NCI-H2227 (cell line): ENCODE data around the gene WWC1.
"Not testable (repeated sequence)": the region's sequence is repeated elsewhere in the genome, so short reads cannot be mapped to it uniquely, and the experiment has no call there.

Source experiments
- DNase-seq: peaks from one replicate; lab custom pipeline; 2025; ENCODE audit not compliant: unreplicated experiment; lab: John Stamatoyannopoulos, UW

The WWC1 gene

DNA sequence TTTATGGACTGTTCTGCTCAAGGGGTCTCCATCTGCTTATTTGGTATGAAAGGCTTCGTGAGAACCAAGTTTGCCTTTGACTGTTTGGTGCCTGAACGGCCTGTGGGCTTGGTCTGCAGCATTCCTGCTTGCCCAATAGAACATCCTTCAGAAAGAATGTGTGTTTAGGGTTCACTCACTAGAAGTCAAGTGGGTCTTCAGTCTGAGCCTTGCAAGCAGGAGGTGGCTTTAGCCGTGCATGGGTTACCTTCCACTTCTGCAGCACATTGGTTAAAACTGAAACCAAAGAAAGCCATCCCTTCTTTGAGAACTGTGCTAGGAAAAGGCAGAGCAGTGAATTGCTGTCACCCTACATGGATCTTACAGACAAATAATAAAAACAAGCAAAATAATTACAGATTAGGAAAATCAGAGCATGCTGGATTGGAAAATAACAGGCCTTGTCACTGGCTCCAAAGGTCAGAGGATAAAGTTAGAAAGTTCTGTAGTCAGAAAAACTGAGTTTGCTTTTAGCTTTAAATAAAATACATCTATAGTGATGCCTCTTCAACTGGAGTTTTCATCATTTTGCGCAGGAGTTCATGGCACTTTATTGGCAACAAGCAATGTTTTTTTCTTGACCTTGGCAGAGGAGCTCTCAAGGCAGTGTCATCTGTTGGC, 16.6 kb downstream of the WWC1 start:
- DNase-seq: no peak

- DNase-seq: no peak
Measured at GRCh38 chr5:168308976-168309598, 17.6 kb downstream of the WWC1 start.

DNA sequence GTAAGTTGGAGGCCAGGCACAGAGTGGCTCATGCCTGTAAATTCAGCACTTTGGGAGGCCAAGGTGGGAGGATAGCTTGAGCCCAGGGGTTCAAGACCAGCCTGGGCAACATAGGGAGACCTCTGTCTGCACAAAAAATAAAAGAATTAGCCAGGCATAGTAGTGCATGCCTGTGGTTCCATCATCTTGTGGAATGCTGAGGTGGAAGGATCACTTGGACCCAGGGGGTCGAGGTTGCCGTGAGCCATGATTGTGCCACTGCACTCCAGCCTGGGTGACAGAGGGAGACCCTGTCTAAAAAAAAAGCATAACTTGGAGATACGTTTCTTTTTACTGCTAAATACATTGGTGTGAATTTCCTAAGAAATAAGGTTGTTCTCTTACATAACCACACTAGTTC, 19.1 kb downstream of the WWC1 start:
- not testable (repeated sequence) for DNase-seq

- DNase-seq: no peak
Measured at GRCh38 chr5:168311061-168311566, 19.7 kb downstream of the WWC1 start.

GRCh38 chr5:168312606-168313295, 21.3 kb downstream of the WWC1 start:
- no peak for DNase-seq

GRCh38 chr5:168313596-168314204, 22.3 kb downstream of the WWC1 start:
- no peak for DNase-seq

GRCh38 chr5:168314735-168315411, 23.4 kb downstream of the WWC1 start:
- DNase-seq: no peak

- DNase-seq: no peak
Measured at GRCh38 chr5:168315416-168316138, 24.1 kb downstream of the WWC1 start.

GRCh38 chr5:168316139-168316578, 24.7 kb downstream of the WWC1 start:
- DNase-seq: no peak

DNA sequence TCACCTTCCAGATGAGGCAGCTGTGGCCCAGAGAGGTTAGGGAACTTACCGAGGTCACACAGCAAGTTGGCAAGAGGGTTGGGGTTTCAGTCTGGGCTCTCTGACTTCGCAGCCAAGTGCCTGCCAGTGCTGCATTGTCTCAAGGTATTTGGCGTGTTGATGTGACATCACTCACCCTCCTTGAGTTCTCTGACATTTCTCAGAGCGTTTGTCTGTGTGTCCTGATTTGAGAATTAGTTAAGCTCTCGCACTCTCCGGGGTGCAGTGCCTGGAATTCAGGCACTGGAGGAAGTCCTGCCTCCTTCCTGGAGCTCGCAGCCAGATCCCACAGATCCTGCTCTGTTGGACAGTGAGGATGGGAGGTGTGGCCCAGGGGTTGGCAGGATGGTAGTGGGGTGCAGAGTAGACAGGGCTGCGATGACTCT, 25.7 kb downstream of the WWC1 start:
- no peak for DNase-seq

DNA sequence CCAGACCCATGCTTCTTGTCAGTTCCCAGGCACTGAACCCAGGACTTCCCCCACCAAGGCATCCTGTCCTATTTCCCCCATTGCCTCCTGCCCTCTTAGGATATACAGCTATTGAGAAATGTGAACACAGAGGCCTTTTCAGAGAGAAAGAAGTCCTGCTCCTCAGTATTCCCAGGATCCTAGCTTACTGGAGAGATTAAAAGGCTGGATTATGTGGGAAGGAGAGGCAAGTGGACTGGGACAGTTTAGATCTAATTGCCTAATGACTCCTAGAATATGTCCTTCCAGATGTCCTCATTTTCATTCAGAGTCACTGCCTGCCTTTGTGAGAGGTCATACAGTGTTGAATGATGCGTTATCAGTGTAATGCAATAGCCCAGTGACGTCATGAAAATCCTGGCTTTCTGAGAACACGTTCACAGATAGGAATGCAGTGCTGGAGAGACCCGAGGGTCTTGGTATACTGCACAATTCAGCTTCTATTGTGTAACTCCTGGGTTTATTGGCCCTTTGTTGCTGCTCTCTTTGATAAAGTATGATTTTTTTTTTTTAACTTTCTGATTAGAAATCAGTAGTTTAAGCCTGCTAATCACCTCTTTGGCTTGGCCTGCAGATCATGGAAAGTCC, 26.2 kb downstream of the WWC1 start:
- DNase-seq: peak; percentile 31

- DNase-seq: no peak
Measured at GRCh38 chr5:168318240-168318639, 26.8 kb downstream of the WWC1 start.

DNA sequence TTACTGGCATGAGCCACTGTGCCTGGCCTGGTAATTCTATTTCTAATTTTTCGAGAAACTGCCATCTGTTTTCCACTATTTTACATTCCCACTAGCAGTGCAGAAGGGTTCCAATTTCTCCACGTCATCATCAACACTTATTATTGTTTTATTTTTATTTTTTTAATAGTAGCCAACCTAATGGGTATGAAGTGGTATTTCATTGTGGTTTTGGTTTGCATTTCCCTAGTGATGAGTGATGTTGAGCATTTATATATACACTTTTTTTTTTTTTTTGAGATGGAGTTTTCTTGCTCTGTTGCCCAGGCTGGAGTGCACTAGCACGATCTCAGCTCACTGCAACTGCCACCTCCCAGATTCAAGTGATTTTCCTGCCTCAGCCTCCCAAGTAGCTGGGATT, 28.3 kb downstream of the WWC1 start:
- DNase-seq: no peak

DNA sequence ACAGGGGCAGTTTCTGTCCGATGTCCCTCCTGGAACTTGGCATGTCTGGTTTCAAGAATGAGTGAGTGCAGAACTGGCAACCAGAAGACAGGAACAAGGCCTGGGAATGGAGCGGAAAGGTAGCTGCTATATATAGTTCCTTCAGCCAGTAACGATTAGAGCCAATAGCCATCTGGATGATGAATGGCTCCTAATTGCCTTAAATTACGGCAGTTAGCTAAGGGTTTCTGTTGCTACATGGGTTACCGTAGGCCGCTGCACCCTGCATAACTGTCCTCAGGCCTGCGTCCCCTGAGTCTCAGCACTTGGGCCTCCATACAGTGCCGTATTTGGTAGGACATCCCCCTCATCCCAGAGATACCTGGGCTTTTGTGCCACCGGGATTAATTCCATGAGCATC, 29.4 kb downstream of the WWC1 start:
- DNase-seq: peak; percentile 9

DNA sequence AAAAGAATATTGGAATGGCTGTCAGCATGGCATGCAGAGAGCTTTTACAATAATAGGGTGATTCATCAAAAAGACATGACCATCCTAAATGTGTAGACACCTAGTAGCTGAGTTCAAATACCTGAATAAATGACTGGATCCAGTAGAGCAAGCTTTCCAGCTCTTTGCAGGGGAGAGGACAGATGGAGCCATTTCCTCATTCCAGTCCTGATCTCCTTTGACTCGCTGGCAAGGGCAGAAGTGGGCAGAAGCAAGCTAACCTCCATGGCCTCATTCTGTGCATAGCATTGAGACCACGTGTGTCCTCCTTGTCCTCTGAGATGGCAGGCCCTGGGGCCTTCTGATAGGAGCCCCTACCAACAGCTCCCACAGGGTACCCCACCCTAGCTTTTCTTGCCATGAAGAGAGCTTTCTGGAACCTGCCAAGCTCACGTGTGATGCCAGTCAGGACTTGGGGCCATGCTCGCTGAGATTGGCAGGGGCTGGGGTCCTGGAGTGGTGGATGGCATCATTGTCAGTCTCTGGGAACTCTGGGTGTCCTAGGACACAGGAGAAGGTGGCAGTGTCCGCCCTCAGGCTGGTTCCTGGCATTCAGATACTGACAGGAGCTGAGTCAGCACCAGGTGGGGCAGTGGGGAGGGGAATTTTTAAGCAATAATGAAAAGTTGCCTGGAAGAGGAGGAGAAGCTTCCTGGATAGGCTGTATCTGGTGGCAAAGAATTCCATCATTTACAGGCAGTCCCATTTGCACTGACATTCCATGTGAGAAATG, 33.6 kb downstream of the WWC1 start:
- no peak for DNase-seq

DNA sequence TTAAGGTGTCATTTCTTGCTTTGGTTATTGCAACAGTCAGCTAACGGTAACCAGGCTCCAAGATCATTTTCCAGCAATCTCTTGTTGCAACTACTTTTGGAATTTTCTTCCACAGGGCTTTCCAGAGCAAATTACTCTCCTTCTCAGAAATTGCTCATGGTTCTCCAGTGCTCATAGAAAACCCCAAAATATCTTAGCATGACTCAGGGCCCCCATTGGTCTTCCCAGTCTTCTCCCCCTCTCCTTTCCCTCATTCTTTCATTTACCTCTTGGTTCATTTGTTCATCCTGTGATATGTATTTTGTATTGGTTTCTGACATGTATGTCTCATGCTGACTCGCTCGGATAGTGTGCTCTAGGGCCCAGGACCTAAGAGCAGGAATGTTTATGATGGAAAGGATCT, 35.6 kb downstream of the WWC1 start:
- no peak for DNase-seq

DNA sequence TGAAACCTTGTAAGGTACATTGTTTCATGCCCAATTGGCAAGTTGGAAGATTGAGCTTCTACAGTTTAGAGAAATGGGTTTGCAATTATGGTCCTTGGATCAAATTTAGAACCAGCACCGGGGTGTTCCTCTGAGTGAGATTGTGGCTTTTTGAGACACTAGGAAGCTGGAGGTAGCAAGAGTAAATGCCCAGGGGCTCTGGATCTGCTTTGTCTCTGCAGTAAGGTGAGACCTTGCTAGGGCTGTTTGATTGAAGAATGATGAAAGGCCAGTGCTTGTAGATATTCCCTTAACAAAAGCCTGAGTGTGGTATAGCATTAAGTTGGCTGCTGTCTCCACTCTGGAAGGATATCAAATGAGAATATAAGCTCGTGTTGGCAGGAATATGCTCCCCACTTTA, 36.0 kb downstream of the WWC1 start:
- no peak for DNase-seq

GRCh38 chr5:168327994-168328393, 36.5 kb downstream of the WWC1 start:
- DNase-seq: no peak

DNA sequence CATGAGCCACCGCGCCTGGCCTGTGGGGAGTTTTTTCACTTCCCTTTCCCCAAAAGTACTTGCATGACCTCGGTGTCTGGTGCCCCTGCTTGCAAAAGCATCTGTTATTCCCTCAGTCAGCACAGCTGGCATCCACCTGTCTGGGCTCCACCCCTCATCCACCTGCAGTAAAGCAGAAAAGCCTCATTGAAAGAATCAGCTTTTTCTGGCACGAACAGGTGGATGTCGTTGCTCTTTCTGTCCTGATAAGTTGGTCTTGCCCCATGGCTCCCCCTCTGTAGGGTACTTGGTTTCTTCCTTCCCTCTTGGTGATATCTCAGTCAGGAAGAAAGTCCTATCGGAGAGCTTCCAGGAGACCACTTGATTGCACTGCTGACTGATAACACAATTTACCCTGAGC, 37.4 kb downstream of the WWC1 start:
- no peak for DNase-seq
